Progenitor cell of endocrine pancreas (in vitro differentiated cells): ENCODE measurements around the gene NTF3. TPM values are rescaled to one million over a fixed set of nuclear protein-coding genes. Genes with fewer than 3 reads are reported as not detected.

ENCODE experiments used
- DNase-seq: peaks from one replicate; pipeline ENCODE4 v3.0.0; 2021; ENCODE audit warnings: low spot score; ENCODE audit not compliant: unreplicated experiment
- H3K27ac Mint-ChIP-seq: 2 replicates; pipeline ENCODE4 v1.8.0; 2021; ENCODE audit warnings: mild to moderate bottlenecking, moderate library complexity, mixed read lengths
- H3K27me3 Mint-ChIP-seq: 2 replicates; pipeline ENCODE4 v1.8.0; 2021; ENCODE audit warnings: mixed read lengths
- H3K36me3 Mint-ChIP-seq: 2 replicates; pipeline ENCODE4 v1.8.0; 2022; ENCODE audit warnings: mixed read lengths; ENCODE audit not compliant: insufficient read depth
- H3K4me1 Mint-ChIP-seq: 2 replicates; pipeline ENCODE4 v1.8.0; 2021; ENCODE audit warnings: low read depth, mixed read lengths
- H3K4me3 Mint-ChIP-seq: 2 replicates; pipeline ENCODE4 v1.8.0; 2021; ENCODE audit warnings: low read depth, mild to moderate bottlenecking, moderate library complexity, mixed read lengths
- H3K9me3 Mint-ChIP-seq: 2 replicates; pipeline ENCODE4 v1.8.0; 2021; ENCODE audit warnings: low read depth, mixed read lengths
- CTCF ChIP-seq: fragments of 200-600 bp; sonication (generic); IDR thresholded peaks from one replicate; pipeline ENCODE4 v1.5.0; 2021; ENCODE audit warnings: antibody characterized with exemption, mild to moderate bottlenecking; ENCODE audit not compliant: unreplicated experiment
- total RNA-seq: library from RNA; stranded (reverse); gene quantifications from 2 replicates; pipeline ENCODE4 v1.2.1, GENCODE V29; 2021

NTF3 gene
- total RNA-seq, 1 donor from 2014 or later, result 1.2 TPM

DNA sequence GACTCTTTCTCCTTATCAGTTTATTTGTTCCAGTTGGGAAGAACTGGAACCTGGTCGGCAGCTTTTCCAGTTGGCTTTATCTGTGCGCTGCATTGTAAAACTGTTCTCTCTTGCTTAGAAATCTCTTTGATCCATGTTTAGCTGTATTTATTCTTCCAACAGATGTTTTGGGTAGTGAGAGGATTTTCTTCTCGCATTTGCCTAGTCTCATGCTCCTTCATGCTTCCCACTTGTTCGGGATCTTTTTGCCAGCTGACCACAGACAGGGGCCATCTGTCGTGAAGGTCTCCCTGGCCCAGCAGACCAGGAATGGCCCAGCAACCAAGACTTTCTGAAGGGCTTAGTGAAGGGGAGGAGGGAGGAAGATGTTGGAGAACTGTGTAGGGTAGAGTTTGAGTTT, 21.6 kb downstream of the NTF3 start:
- no peaks in the 10 kb centered on the region for H3K4me1 Mint-ChIP-seq
- H3K36me3 Mint-ChIP-seq, result no peaks in the 10 kb centered on the region
- no peaks in the 10 kb centered on the region for H3K9me3 Mint-ChIP-seq
- no peak overlapping the region for H3K27ac Mint-ChIP-seq
- no peak for TF ChIP-seq CTCF
- peaks cover 37% of the 10 kb centered on the region for H3K27me3 Mint-ChIP-seq
- DNase-seq, result no peak
- no peak overlapping the region for H3K4me3 Mint-ChIP-seq

GRCh38 chr12:5455045-5455444, 23.1 kb downstream of the NTF3 start:
- no peak for TF ChIP-seq CTCF
- no peaks in the 10 kb centered on the region for H3K36me3 Mint-ChIP-seq

GRCh38 chr12:5456030-5456429, 24.1 kb downstream of the NTF3 start:
- Mint-ChIP-seq H3K36me3 (no peaks in the 10 kb centered on the region), H3K27me3 (peaks cover 27% of the 10 kb centered on the region), H3K27ac (no peak overlapping the region), H3K4me3 (no peak overlapping the region), H3K4me1 (no peaks in the 10 kb centered on the region), H3K9me3 (no peaks in the 10 kb centered on the region)
- no peak for DNase-seq
- no peak for TF ChIP-seq CTCF

More at GRCh38 chr12:5455045-5455444, 23.1 kb downstream of the NTF3 start:
- no peaks in the 10 kb centered on the region for H3K4me1 Mint-ChIP-seq
- no peak for DNase-seq
- H3K27ac Mint-ChIP-seq, result no peak overlapping the region
- H3K9me3 Mint-ChIP-seq, result no peaks in the 10 kb centered on the region
- no peak overlapping the region for H3K4me3 Mint-ChIP-seq
- peaks cover 27% of the 10 kb centered on the region for H3K27me3 Mint-ChIP-seq

DNA sequence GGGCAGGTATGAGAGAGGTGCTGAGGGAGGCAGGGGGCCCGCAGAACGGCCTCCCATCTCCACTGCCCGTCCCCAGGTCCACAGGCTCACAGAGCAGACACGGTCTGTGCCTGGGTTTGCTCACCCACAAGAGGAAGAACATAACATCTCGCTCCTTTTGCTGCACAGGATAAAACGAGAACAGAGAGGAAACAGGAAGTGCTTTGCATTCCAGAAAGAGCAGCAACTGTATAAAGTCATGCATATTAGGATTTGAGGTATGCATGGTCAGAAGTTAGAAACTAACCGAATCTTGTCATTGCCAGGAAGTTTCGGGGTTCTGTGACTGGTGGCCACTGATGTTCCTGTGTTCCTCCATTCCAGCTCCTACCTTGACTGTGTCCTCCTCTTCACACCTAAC, 25.0 kb downstream of the NTF3 start:
- no peak for DNase-seq
- H3K9me3 Mint-ChIP-seq, result no peaks in the 10 kb centered on the region
- no peak for TF ChIP-seq CTCF
- H3K4me3 Mint-ChIP-seq, result no peak overlapping the region
- H3K27me3 Mint-ChIP-seq, result peaks cover 30% of the 10 kb centered on the region
- H3K4me1 Mint-ChIP-seq, result no peaks in the 10 kb centered on the region
- H3K27ac Mint-ChIP-seq, result no peak overlapping the region
- no peaks in the 10 kb centered on the region for H3K36me3 Mint-ChIP-seq

- no peaks in the 10 kb centered on the region for H3K36me3 Mint-ChIP-seq
- no peak for DNase-seq
- no peak for TF ChIP-seq CTCF
- H3K9me3 Mint-ChIP-seq, result no peaks in the 10 kb centered on the region
- no peak overlapping the region for H3K4me3 Mint-ChIP-seq
- H3K27me3 Mint-ChIP-seq, result peaks cover 27% of the 10 kb centered on the region
- no peak overlapping the region for H3K27ac Mint-ChIP-seq
- no peaks in the 10 kb centered on the region for H3K4me1 Mint-ChIP-seq
Observed at GRCh38 chr12:5458229-5459050, 26.5 kb downstream of the NTF3 start.
